Measurements from ENCODE around the gene TOR1B.

TOR1B gene

DNA sequence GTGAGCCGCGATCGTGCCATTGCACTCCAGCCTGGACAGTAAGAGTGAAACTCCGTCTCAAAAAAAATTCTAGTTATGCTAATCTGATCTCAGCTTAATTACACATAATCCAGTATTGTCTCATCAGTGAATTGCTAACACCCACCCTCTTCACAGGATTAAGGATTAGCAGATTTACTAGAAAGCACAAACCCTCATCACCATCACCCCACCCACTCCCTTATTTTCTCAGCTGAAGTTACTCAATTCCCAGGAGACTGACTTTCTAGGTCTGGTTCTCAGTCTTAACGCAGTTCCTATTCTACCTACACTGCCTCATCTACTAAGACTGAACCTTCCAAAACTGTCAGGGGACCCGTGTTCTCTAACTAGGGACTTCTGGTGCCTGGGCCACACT lies 9.0 kb downstream of the TOR1B start:
- POLR2A ChIA-PET = no interaction called here
- DNase-seq (ENCODE audit: extremely low spot score) = no peak
- TF ChIP-seq, protein P1, sequence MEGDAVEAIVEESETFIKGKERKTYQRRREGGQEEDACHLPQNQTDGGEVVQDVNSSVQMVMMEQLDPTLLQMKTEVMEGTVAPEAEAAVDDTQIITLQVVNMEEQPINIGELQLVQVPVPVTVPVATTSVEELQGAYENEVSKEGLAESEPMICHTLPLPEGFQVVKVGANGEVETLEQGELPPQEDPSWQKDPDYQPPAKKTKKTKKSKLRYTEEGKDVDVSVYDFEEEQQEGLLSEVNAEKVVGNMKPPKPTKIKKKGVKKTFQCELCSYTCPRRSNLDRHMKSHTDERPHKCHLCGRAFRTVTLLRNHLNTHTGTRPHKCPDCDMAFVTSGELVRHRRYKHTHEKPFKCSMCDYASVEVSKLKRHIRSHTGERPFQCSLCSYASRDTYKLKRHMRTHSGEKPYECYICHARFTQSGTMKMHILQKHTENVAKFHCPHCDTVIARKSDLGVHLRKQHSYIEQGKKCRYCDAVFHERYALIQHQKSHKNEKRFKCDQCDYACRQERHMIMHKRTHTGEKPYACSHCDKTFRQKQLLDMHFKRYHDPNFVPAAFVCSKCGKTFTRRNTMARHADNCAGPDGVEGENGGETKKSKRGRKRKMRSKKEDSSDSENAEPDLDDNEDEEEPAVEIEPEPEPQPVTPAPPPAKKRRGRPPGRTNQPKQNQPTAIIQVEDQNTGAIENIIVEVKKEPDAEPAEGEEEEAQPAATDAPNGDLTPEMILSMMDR (IDR thresholded peaks at IDR 0.05; ENCODE audit: control extremely low read depth, extremely low read depth, low read depth, missing control alignments) = no peak
- CTCF ChIA-PET = interaction anchor here (1.1 to 1.5 kb wide), 2 partner anchors 9 to 22 kb away, joined by 3 to 4 read pairs; no protein-coding TSS in a partner anchor

DNA sequence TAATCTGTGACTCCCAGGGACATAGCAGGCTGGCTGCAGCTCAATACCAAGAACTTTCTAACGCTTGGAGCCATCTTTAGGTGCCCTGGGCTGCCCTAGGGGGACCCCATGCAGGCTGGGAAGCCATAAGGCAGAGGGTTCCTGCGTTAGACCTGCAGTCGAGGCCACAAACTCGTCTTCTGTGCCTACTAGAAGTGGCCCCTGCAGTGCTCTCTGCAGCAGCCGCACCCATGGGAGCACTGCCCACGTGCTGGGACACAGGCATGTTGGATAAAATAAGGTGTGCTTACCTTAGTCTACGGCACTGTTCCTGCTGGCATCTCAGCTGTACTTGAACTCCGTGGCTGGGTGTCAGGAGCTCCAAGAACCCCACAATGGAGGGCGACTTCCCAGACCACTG lies 9.4 kb downstream of the TOR1B start:
- DNase-seq (ENCODE audit: extremely low spot score) = no peak
- POLR2A ChIA-PET = no interaction called here
- CTCF ChIA-PET = interaction anchor here (1.1 to 1.5 kb wide), 2 partner anchors 9 to 23 kb away, joined by 3 to 4 read pairs; no protein-coding TSS in a partner anchor
- TF ChIP-seq, protein P1 (IDR thresholded peaks at IDR 0.05; ENCODE audit: control extremely low read depth, extremely low read depth, low read depth, missing control alignments) = no peak

DNA sequence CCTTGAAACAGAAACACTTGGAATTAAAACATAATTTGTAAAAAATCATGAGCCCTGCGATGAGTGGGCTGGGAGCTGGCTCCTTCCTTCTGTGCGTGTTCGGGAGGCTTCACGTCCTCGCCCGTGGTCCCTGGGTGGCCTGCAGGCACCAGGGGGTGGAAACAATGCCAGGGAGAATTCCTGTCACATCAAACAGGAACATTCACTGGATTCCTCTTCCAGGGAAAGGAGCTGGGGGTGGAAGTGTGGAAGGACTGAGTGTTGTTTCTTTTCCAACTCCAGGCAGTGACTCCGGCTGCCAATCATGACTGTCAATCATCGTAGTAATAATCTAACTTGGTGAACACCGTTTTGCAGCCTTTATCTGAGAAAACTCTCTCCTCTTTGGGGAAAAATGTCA lies 10.7 kb downstream of the TOR1B start:
- TF ChIP-seq, protein P1 (IDR thresholded peaks at IDR 0.05; ENCODE audit: control extremely low read depth, extremely low read depth, low read depth, missing control alignments) = no peak

DNA sequence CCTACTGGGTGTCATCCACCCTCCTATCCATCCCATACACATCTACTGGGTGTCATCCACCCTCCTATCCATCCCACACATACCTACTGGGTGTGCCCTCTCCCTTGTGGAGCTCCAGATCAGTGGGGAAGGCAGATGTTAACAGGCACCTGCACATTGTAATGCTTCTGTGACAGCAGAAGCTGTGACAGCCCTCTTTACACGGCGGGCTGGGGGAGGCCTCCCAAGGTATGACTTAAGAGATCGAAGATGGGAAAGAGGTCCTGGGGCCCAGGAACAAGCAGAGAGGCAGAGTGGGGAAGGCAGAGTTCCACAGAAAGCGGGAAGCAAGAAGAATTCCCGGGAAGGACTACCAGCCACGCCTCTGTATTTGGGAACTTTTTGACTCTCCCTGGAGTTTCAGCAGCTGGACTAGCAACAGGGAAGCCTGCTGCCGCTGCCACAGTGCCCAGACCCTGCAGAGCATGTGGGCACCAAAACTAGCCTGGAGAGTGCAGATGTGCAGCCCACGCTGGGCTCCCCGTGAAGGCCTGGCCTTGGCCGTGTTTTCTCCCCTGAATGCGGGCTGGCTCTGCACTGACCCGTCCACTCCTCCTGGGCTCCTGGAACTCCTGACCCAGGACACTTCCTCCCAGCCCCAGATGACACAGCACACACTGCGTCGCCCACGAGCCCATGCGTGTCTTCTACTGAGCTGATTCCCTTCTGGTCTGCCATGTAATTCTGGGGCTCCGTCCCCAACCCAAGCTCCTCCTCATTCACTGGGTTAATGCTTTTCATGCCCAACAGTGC lies 11.6 kb downstream of the TOR1B start:
- ChIA-PET CTCF (no interaction called here), POLR2A (no interaction called here)
- no peak for DNase-seq (ENCODE audit: extremely low spot score)
- TF ChIP-seq, protein P1 (IDR thresholded peaks at IDR 0.05; ENCODE audit: control extremely low read depth, extremely low read depth, low read depth, missing control alignments) = no peak

More for the DNA sequence above, 10.7 kb downstream of the TOR1B start:
- ChIA-PET CTCF (no interaction called here), POLR2A (no interaction called here)
- no peak for DNase-seq (ENCODE audit: extremely low spot score)

DNA sequence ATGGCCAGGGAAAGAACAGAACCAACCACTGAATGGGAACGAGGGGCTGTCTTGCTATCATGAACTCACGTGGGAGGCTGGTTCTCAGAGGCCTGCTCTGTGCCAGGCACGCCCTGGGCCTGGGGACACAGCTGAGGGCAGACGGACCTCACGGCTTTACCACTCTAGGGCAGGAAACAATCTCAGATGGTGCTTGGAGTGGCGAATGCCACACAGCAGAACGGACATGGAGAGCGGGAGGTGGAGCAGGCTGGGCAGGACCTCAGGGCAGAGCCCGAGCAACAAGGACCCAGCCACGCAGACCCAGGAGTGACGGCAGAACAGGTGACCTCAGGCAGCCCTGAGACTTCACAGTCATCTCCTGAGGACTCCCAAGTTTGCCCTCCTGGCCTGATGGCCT lies 12.3 kb downstream of the TOR1B start:
- TF ChIP-seq, protein P1 (IDR thresholded peaks at IDR 0.05; ENCODE audit: control extremely low read depth, extremely low read depth, low read depth, missing control alignments) = no peak
- POLR2A ChIA-PET = no interaction called here
- DNase-seq (ENCODE audit: extremely low spot score) = no peak
- CTCF ChIA-PET = no interaction called here

DNA sequence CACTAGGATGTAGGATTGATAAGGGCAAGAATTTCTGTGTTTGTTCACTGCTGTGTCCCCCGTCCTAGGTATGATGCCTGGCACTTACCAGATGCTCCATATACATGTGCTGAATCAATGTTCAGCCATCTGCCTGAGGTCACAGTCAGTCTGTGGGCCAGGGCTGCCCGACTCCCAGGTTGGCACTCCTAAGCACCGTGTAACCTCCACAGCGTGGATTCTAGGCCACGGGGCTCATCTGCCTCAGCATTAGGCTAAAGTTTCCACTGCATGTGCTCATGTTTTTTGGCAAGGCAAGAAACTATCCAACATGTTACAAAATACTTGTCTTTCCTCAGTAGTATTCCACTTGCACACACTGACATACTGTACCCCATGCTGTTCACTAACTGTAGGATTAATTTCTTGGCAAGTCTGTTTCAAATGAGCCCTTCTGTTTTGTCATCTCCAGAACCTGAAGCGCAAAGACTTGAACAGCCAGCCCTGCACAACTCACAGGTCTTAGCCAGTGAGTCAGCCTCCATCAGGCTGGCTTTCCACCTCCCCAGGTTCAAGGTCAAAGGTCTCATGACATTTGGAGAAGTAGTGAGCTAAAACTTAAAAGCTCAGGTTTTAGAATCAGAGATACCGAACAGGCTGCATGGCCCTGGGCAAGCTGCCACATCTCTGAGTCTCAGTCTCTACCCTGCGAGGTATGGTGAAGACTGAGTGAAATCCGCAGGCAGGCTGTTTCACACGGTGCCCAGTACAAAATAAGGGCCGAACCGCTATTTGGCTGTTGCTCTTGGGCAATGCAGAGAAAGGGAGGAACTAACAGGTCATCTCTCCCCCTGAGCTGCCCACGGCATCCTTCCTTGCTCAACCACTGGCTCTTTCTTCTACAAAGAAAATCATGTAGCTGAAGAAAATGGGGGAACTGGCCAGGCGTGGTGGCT lies 13.8 kb downstream of the TOR1B start:
- POLR2A ChIA-PET = no interaction called here
- TF ChIP-seq, protein P1 (IDR thresholded peaks at IDR 0.05; ENCODE audit: control extremely low read depth, extremely low read depth, low read depth, missing control alignments) = no peak
- CTCF ChIA-PET = interaction anchor here (1.2 kb wide), 1 partner anchor 13 kb away, joined by 3 read pairs; the partner anchor contains the start of gene TOR1B
- DNase-seq (ENCODE audit: extremely low spot score) = no peak

Data from GM10248 (cell line).